ENCODE data around the gene MPP2.
"Not testable (repeated sequence)": the region's sequence is repeated elsewhere in the genome, so short reads cannot be mapped to it uniquely, and the experiment has no call there.

MPP2 gene

GRCh38 chr17:43900858-43901754 is 6.2 kb downstream of the MPP2 start:
- DNase-seq = no peak

- peak; percentile 91 for DNase-seq
Observed at GRCh38 chr17:43900183-43900857, 7.0 kb downstream of the MPP2 start.

DNA sequence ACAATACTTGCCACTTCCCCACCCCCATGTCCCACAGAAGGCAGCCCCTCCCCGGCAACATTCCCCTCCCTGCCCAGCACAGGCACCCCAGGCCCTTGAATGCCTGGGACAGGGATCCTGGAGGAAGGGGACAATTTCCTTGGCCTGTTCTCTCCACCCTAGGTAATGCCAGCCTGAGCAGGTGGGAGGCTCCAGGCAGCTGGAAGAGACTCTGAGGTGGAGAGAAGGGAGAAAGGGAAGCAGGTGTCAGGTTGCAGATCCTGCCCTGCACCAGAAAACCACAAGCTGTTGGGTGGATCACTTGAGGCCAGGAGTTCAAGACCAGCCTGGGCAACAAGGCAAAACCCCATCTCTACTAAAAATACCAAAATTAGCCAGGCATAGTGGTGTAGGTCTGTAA is 8.9 kb downstream of the MPP2 start:
- peak; percentile 66 for DNase-seq

DNA sequence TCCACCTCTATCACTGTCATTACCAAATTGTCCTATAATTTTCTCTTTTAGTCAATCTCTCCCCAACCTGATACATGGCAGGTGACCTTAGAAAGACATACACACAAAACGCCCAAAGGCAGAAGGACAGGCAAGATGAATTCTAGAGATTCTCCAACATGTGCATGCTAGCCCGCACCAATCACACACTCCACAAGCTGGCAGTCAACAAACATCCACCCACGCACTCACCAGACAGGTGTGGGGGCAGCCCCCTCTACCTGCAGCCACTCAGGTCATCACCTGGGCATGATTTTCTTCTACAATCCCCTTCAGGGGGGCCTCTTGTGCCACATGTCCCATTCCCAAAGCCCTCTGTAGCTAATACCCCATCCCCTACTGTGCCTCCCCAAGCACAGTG is 9.5 kb downstream of the MPP2 start:
- DNase-seq = no peak

DNA sequence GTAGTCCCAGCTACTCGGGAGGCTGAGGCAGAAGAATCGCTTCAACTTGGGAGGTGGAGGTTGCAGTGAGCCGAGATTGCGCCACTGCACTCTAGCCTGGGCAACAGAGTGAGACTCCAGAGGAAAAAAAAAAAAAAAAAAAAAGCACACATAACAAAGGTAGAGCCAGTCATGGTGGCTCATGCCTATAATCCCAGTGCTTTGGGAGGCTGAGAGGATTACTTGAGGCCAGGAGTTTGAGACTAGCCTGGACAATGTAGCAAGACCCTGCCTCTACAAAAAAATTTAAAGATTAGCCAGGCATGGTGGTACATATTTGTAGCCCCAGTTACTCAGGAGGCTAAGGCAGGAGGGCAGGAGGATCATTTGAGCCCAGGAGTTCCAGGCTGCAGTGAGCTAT is 12.8 kb downstream of the MPP2 start:
- DNase-seq = not testable (repeated sequence)

DNA sequence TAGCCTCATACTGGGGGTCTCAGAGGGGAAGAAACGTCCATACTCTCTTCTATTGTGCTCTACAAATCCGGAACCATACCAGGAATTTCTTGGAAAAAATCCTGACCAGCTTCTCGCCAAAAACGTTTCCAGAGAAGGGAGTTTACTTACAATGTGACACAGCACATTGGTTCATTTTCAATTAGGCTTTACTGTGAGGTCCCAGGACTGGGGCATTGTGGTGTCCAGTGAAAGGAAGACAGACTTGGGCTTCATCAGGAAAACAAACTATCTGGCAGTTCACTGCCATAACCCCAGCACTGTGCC is 14.7 kb downstream of the MPP2 start:
- no peak for DNase-seq

DNA sequence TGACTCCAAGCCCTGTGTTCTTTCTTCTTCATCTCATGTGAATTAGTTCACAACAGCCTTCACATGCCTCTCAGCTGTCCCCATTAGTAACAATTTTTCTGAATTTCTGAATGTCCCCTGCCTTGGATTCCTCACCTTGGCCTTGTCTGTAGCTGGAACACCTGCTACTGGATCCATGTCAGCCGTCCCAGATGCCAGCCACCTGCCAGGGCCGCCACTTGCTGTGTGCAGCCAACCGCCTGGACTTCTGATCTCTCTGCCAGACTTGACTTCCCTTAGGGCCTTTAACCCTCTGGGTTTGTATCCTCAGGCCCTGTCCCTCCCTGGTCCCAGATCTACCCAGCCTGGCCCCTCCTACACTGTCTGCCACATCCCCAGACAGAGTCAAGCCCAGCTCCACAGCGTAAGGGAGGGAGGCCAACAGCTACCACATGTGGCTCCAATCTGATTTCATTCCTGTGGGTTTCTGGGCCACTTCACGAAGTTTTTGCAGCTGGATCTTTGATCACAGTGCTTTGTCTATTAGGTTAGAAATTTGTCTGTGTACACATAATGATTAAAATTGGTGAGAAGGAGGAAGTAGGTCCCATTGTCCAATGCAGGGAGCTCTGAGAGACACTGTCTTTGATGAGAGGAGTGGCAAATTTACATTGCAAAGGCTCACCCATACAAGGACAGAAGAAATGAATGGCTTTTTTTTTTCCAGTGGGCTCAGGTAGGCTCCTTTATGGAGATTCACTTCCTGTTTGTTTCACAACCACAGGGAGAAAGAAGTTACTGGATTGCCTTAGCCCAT is 15.3 kb downstream of the MPP2 start:
- peak; percentile 20 for DNase-seq

DNA sequence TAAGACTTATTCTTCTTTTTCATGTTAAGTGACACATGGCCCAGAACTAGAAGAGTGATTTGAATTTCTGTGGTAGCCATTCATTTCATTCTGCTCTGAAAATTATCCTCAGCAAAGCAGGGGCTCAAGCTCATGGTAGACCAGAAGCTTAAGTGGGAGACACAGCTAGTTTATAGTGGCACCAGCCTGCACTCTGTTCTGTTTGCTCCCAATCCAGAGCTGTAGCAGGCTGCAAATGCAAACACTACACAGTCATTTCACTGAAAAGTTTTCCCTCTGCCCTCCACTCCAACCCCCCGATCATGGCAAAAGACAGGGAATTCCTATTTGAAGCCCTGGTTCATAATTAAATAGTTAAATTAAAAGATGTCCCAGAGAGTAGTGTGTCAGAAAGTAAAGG is 17.1 kb downstream of the MPP2 start:
- DNase-seq = no peak

GRCh38 chr17:43888548-43888947 is 18.8 kb downstream of the MPP2 start:
- DNase-seq = no peak

GRCh38 chr17:43882761-43883415 is 24.4 kb downstream of the MPP2 start:
- DNase-seq = no peak

DNA sequence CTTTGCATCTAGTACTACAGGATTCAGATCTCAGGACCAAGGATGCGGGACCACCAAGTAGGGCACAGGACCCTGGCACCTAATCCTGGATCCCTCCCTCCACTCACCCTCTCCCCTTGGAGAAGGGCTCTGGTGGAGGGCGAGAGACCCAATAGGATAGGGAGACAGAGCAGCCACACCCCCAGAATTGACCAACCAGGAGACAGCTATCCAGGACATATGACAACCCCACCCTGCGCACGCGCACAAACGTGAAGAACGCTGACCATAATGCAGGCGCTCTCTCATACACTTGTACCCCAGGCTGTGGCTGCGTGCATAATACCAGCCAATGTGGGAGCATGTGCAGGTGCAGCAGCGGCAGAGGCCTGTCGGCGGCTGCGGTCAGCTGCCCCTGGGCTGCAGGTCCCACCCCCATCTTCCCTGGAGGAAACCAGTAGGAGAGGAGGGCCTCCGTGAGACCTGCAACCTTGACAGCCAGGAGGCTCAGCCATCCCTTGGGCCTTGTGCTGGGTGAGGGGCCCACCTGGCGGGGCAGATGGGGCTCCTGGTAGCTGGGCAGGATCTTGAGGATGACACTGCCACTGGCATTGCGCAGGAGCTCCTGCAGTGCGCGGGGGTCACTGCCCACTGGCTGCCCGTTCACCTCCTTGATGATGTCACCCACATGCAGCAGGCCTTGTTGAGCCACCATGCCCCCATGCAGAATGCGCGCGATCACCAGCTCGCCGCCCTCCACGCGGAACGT is 25.4 kb downstream of the MPP2 start:
- DNase-seq = no peak

DNA sequence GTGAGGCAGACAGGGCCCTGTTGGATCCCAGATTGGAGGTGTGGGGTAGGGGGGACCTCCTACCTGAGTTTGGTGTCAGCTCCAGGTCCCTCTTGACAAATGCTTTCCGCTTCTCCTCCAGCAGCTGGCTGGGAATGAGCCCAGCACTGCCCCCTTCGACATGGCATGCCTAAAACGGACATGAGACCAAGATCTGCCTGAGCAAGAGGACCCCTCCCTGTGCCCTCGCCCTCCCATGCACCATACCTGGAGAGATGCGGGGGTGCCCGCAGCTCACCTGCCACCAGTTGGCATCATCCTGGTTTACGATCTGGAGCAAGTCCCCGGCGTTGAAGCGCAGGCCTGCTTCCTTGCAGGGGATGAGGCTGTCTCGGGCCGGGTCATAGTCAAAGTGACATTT is 26.2 kb downstream of the MPP2 start:
- no peak for DNase-seq

GRCh38 chr17:43880420-43880991 is 26.8 kb downstream of the MPP2 start:
- DNase-seq = no peak

GRCh38 chr17:43879723-43880419 is 27.5 kb downstream of the MPP2 start:
- DNase-seq = no peak

DNA sequence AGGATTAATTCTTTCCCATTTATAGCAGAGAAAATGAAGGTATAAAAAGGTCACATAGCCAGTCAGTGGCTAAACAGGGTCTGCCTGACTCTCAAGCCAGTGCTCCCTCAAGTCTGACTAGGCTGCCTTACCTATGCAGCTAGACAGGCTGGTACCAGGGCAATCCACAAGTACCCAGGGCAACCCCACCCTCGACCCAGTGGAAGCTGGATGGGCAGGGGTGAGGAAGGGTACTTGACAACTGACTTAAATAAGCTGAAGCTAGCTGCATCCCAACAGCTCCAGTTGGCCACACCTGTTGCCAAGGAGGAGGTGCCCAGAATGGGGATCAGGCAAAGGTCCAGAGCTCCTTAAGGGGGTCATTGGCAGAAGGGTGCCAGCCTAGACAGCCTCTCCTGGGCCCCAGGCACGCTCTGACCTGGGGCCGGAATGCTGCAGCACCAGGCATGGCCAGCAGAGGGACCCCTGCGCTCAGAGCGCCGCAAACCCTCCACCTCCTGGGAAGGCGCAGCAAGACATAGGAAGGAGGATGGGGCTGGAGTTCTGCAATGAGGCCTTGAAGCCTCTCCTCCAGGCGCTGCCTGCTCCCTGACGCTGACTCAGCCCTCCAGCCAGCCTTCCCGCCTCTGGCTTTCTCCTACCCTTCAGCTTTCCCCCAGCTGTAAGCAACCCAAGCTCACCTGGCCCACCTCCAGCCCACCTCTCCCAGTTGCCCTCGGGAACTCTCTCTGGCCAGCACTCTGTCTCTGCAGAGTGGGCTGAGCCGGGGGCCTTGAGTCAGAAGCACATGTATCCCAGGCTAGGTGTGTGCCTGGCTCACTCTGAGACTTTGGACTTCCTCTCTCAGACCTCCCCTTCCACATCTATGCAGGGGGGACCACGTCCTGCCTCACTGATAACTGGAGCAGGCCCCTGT is 28.8 kb downstream of the MPP2 start:
- peak; percentile 66 for DNase-seq

DNA sequence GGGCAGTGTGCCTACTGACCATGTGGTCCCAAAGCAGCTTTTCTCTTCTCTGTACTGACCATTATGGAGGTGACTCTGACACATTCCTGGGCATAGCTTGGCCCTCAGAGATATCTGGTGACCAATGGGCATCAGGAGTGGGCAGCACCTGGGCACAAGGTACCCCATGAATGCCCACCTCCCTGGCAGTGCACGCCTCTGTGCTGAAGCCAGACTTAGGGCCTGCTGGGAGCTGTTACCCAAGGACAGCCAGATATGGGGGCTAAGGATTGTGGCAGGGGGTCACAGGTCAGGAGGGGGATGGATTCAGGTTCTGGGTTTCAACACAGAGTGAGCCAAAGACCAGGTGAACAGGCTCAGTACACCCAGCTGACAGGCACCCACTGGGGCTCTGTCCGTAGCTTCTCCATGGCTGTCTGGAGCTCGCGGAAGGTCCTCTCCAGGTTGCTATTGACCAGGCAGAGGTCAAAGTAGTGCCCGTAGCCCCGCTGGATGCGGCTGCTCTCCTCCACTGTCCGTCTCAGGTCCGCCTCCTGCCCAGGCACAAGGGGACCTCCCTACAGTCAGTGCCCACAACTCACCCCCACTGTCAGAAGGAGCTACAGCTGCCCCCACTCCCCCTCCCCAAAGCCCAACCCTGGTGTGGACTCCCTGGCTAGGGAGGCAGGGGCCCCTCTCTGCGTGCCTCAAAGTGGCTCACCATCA is 29.7 kb downstream of the MPP2 start:
- no peak for DNase-seq

GRCh38 chr17:43877031-43877430 is 30.3 kb downstream of the MPP2 start:
- no peak for DNase-seq

DNA sequence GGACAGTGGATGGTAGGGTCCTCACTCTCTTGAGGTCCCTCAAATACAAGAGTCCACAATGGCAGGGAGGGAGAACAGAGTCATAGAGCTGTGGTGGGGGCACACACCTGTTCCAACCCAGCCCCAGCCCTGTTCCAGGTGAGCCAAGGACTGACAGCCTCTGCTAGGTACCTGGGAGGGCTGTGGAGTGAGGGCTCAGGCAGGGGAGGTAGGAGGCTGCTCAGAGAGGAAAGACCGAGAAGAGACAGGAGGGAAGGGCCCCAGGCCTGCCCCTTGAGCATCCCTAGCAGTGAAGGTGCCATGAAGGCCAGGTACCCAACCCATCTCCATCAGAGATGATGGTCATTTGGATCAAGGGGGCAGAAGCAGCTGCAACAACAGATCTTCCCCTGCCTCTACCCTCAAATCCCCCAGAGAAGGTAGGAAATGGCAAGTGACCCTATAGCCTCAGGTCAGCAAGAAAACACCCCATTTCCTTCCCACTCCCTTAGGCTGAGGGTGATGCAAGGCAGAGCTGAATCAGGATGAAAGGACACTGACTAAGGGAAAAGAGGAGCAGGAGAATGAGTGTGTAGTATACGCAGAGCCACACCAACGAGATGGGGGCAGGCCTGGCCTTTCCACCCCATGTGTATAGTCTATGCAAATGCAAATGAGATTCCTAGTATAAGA is 31.7 kb downstream of the MPP2 start:
- no peak for DNase-seq

DNA sequence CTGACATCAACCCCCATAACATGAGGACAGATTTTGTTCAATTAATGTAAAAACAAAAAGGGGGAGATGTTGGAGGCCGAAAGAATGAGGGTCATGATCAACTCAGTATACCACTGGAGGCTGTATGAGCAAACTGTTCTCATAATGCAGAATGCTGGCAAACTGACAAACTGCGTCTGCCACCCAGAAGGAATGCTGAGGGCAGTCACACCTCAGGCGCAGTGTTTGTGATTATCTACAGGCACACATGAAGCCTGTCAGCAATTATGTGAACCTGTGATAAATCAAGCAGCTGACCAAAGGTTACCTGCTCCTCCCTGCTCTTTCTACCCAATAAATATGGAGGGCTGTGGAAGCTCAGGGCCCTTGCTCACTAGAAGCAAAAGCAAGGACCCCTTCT is 33.0 kb downstream of the MPP2 start:
- no peak for DNase-seq

Data from NCI-H2171 treated with DMSO at 0.1 percent for 48 hours (cell line).